ENCODE results near the gene FERMT1. TPM values are rescaled to one million over a fixed set of nuclear protein-coding genes. Genes with fewer than 3 reads are reported as not detected.

FERMT1 gene
- total RNA-seq, 1 experiment from 2014 or later = 30.1 TPM

DNA sequence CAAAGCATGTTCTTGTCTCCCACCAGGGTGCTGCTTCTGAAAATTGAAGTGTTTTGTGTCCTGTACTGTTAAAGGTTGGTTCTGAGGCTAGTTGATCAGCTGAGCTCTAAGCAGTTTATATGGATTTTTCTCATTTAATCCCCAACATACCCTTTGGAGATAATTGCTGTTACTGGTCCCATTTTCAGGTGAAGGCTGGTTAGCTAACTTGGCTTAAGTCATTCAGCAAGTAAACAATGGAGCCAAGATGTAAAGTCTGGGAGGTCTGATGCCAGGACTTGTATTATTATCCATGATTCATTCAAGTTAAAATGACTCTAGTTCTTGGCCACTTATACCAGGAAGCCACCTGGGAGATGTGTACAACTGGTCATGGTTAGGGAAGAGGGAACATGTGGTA, 42.5 kb upstream of the FERMT1 start:
- no peak for DNase-seq
- H3K4me1 ChIP-seq = no peaks in the 10 kb centered on the region
- BruUV-seq (replicated peaks) = no TSS peak
- no peaks in the 10 kb centered on the region for H3K27me3 ChIP-seq (replicated peaks; ENCODE audit: control insufficient read depth, insufficient read depth, low read length)
- no peak overlapping the region for H3K27ac Mint-ChIP-seq (ENCODE audit: unreplicated experiment)
- peaks cover 6% of the 10 kb centered on the region for H3K36me3 Mint-ChIP-seq (ENCODE audit: insufficient read depth, unreplicated experiment)
- ChIA-PET CTCF (no interaction called here), POLR2A (no interaction called here)
- no peaks in the 10 kb centered on the region for H3K9me3 ChIP-seq
- H3K27me3 Mint-ChIP-seq (ENCODE audit: insufficient read depth, unreplicated experiment) = peaks cover 24% of the 10 kb centered on the region
- no peak overlapping the region for H3K4me3 Mint-ChIP-seq (ENCODE audit: unreplicated experiment)
- no peaks in the 10 kb centered on the region for H3K36me3 ChIP-seq (ENCODE audit: control insufficient read depth, insufficient read depth, low read length)
- intact Hi-C loops (cut with micrococcal nuclease; ENCODE audit: unreplicated experiment) = no loop called here
- no peaks in the 10 kb centered on the region for H3K4me1 Mint-ChIP-seq (ENCODE audit: low read depth, unreplicated experiment)
- TF ChIP-seq, protein P1, sequence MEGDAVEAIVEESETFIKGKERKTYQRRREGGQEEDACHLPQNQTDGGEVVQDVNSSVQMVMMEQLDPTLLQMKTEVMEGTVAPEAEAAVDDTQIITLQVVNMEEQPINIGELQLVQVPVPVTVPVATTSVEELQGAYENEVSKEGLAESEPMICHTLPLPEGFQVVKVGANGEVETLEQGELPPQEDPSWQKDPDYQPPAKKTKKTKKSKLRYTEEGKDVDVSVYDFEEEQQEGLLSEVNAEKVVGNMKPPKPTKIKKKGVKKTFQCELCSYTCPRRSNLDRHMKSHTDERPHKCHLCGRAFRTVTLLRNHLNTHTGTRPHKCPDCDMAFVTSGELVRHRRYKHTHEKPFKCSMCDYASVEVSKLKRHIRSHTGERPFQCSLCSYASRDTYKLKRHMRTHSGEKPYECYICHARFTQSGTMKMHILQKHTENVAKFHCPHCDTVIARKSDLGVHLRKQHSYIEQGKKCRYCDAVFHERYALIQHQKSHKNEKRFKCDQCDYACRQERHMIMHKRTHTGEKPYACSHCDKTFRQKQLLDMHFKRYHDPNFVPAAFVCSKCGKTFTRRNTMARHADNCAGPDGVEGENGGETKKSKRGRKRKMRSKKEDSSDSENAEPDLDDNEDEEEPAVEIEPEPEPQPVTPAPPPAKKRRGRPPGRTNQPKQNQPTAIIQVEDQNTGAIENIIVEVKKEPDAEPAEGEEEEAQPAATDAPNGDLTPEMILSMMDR (IDR thresholded peaks at IDR 0.05; ENCODE audit: insufficient read depth in 1 of 2, low read depth in 1 of 2, low read length in 1 of 2, severe bottlenecking in 1 of 2, unreplicated experiment in 1 of 2) = no peak
- H3K9me3 Mint-ChIP-seq (ENCODE audit: unreplicated experiment) = no peaks in the 10 kb centered on the region
- H3K4me3 ChIP-seq (ENCODE audit: low read depth, low read length) = no peak overlapping the region

DNA sequence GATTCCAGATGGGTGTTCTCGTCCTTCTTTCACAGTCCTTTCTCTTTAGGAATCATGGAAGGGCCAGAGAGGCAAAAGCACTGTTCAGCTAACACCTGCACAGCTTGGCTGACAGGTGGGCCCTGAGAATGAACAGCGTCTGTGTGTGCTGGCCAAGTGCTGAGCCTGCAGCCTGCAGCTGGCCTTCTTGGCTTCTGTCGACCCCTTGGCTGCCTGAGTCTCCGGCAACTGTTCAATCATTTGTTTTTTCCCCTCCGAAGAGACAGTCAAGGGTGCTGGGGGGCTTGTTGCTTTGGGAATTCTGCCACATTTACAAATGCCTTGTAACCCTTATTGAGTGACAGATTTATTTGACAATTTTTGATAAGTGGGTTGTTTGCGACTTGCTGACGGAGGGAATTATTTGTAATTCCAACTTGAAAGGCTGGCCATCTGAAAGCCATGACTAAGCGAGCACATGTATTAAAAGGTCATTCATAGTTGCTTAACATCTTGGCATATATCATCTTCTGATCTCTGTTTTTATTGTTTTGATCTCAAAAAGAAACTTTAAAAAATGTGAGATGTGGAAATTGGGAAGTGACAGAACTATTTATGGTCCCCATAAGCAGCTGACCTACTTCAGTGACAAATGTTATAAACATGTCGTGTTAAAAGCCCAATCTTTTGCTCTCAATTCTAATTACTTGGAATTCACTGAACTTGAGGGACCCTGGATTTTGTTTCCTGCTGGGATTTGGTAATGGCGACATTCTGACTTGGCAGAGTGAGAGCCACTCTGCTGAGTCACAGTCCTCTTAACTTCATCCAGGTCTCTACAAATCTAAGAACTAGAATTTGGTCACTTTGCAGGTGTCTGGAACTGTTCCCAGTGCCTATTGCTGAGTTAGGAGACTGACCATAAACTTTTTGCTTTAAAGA, 41.9 kb upstream of the FERMT1 start:
- H3K9me3 Mint-ChIP-seq (ENCODE audit: unreplicated experiment) = no peaks in the 10 kb centered on the region
- no peak overlapping the region for H3K27ac Mint-ChIP-seq (ENCODE audit: unreplicated experiment)
- intact Hi-C loops (cut with micrococcal nuclease; ENCODE audit: unreplicated experiment) = no loop called here
- Histone ChIP-seq H3K4me1 (no peaks in the 10 kb centered on the region), H3K36me3 (ENCODE audit: control insufficient read depth, insufficient read depth, low read length) (no peaks in the 10 kb centered on the region), H3K27me3 (replicated peaks; ENCODE audit: control insufficient read depth, insufficient read depth, low read length) (no peaks in the 10 kb centered on the region), H3K9me3 (no peaks in the 10 kb centered on the region), H3K4me3 (ENCODE audit: low read depth, low read length) (no peak overlapping the region)
- no peak overlapping the region for H3K4me3 Mint-ChIP-seq (ENCODE audit: unreplicated experiment)
- peaks cover 6% of the 10 kb centered on the region for H3K36me3 Mint-ChIP-seq (ENCODE audit: insufficient read depth, unreplicated experiment)
- ChIA-PET CTCF (no interaction called here), POLR2A (no interaction called here)
- peaks cover 27% of the 10 kb centered on the region for H3K27me3 Mint-ChIP-seq (ENCODE audit: insufficient read depth, unreplicated experiment)
- TF ChIP-seq, protein P1 (IDR thresholded peaks at IDR 0.05; ENCODE audit: insufficient read depth in 1 of 2, low read depth in 1 of 2, low read length in 1 of 2, severe bottlenecking in 1 of 2, unreplicated experiment in 1 of 2) = no peak
- BruUV-seq (replicated peaks) = no TSS peak
- no peaks in the 10 kb centered on the region for H3K4me1 Mint-ChIP-seq (ENCODE audit: low read depth, unreplicated experiment)
- DNase-seq = no peak

DNA sequence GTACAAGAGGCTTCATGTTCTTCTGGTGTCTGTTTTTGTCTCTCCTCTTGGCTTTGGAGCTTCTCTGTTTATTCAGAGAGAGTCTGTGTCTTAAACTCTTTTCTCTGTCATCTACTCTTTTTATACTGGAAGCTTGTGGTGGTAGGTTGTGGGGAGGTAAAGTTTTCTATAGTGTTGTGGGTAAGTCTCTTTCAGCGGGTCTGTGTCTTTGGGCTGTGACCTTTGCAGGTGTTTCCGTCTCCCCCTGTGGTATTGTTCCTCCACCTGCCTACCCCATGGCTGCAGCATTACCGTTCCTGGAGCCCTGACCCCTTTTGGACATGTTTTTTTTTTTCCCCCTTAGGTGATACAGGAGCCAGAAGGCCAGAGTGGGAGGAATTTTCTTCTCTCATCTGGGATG, 37.9 kb upstream of the FERMT1 start:
- Mint-ChIP-seq H3K27me3 (ENCODE audit: insufficient read depth, unreplicated experiment) (peaks cover 21% of the 10 kb centered on the region), H3K4me3 (ENCODE audit: unreplicated experiment) (no peak overlapping the region), H3K4me1 (ENCODE audit: low read depth, unreplicated experiment) (no peaks in the 10 kb centered on the region), H3K9me3 (ENCODE audit: unreplicated experiment) (peaks cover 14% of the 10 kb centered on the region), H3K36me3 (ENCODE audit: insufficient read depth, unreplicated experiment) (peaks cover 6% of the 10 kb centered on the region), H3K27ac (ENCODE audit: unreplicated experiment) (no peak overlapping the region)
- POLR2A ChIA-PET = no interaction called here
- no peaks in the 10 kb centered on the region for H3K27me3 ChIP-seq (replicated peaks; ENCODE audit: control insufficient read depth, insufficient read depth, low read length)
- CTCF ChIA-PET = no interaction called here
- H3K9me3 ChIP-seq = peaks cover 14% of the 10 kb centered on the region
- no peaks in the 10 kb centered on the region for H3K36me3 ChIP-seq (ENCODE audit: control insufficient read depth, insufficient read depth, low read length)
- TF ChIP-seq, protein P1 (IDR thresholded peaks at IDR 0.05; ENCODE audit: insufficient read depth in 1 of 2, low read depth in 1 of 2, low read length in 1 of 2, severe bottlenecking in 1 of 2, unreplicated experiment in 1 of 2) = no peak
- H3K4me1 ChIP-seq = no peaks in the 10 kb centered on the region
- DNase-seq = no peak
- intact Hi-C loops (cut with micrococcal nuclease; ENCODE audit: unreplicated experiment) = no loop called here
- BruUV-seq (replicated peaks) = no TSS peak
- H3K4me3 ChIP-seq (ENCODE audit: low read depth, low read length) = no peak overlapping the region
